ENCODE data around the gene RASAL1. TPM values are rescaled to one million over a fixed set of nuclear protein-coding genes. Genes with fewer than 3 reads are reported as not detected.
A peak's percentile ranks its signal among the peaks of the same experiment; 100 is the strongest.

The RASAL1 gene
- total RNA-seq, 2 donors from 2014 or later: 9.0 to 10.2 TPM

DNA sequence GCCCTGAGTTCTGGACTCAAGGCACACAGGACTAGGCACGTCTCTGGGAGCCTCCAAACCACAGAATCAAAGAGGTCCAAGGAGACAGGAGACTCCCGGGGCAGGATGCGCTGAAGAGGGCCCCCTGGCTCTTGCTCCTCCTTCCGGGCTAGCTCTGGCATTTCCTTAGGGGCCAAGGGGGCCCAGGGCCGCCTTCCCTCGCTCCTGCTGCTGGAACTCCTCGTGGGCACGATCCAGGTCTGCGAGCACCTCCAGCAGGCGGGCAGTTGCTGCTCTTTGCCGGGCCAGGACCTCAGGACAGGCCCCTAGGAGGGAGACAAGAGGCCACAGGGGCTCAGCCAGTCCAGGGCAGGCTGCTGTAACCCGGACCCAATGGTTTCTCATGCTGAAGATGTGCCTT, 35.8 kb downstream of the RASAL1 start:
- no peaks in the 10 kb centered on the region for H3K27me3 ChIP-seq
- no peak overlapping the region for H3K4me3 ChIP-seq
- H3K36me3 ChIP-seq: no peaks in the 10 kb centered on the region
- TF ChIP-seq, protein P1, sequence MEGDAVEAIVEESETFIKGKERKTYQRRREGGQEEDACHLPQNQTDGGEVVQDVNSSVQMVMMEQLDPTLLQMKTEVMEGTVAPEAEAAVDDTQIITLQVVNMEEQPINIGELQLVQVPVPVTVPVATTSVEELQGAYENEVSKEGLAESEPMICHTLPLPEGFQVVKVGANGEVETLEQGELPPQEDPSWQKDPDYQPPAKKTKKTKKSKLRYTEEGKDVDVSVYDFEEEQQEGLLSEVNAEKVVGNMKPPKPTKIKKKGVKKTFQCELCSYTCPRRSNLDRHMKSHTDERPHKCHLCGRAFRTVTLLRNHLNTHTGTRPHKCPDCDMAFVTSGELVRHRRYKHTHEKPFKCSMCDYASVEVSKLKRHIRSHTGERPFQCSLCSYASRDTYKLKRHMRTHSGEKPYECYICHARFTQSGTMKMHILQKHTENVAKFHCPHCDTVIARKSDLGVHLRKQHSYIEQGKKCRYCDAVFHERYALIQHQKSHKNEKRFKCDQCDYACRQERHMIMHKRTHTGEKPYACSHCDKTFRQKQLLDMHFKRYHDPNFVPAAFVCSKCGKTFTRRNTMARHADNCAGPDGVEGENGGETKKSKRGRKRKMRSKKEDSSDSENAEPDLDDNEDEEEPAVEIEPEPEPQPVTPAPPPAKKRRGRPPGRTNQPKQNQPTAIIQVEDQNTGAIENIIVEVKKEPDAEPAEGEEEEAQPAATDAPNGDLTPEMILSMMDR (IDR thresholded peaks at IDR 0.05): no peak
- H3K9ac ChIP-seq (ENCODE audit: low read depth in 2 of 2, low read length in 2 of 2): no peak overlapping the region
- no peak overlapping the region for H3K27ac ChIP-seq
- no peak for DNase-seq
- no peaks in the 10 kb centered on the region for H3K4me1 ChIP-seq
- no peaks in the 10 kb centered on the region for H3K9me3 ChIP-seq
- intact Hi-C loops (cut with DNase I): loop anchor here (5.0 to 10.0 kb wide), 2 partner anchors 52 to 55 kb away; no protein-coding TSS in a partner anchor

DNA sequence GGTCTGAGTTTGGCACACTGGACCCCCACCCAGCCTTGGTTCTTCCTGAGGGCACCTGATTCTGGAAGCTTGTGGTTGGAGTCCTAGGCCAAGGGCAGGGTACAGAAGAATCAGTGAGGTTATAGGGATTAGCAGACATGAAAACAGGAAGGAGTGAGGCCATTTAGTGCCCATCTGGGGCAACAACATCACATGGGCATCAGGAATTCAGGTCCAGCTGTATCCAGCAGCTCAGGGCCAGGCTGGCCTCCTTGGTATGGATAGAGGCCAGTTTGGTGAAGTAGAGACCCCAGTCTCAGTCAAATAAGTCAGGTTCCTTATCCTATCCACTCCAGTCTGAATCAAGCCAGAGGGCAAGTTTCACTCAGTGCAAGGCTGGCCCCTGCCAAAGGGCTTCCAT, 36.2 kb downstream of the RASAL1 start:
- TF ChIP-seq, protein P1 (IDR thresholded peaks at IDR 0.05): no peak
- Histone ChIP-seq H3K27me3 (no peaks in the 10 kb centered on the region), H3K4me1 (no peaks in the 10 kb centered on the region), H3K27ac (no peak overlapping the region), H3K9ac (ENCODE audit: low read depth in 2 of 2, low read length in 2 of 2) (no peak overlapping the region), H3K9me3 (no peaks in the 10 kb centered on the region), H3K36me3 (no peaks in the 10 kb centered on the region), H3K4me3 (no peak overlapping the region)
- no peak for DNase-seq
- intact Hi-C loops (cut with DNase I): loop anchor here (5.0 to 10.0 kb wide), 2 partner anchors 52 to 55 kb away; no protein-coding TSS in a partner anchor

DNA sequence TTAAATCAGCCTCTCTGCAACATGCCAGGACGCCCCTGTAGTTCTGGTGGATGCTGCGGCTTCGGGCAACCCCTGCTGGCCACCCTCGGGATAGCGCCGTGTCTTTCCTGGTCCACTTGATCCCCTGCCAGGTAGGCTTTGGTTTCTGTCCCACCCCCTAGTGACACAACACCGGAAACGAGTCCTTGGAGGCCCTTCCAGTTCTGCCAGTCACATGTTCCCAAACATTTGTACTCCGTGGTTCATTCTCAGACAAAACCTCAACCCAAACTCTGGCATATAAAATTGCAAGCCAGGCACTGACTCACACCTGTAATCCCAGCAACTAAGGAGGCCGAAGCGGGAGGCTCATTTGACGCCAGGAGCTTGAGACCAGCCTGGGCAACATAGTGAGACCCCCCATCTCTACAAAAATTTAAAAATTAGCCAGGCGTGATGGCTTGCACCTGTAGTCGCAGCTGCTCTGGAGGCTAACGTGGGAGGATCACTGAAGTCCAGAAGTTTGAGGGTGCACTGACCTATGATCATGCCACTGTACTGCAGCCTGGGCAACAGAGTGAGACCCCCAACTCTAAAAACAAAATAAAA, 37.0 kb downstream of the RASAL1 start:
- no peak overlapping the region for H3K9ac ChIP-seq (ENCODE audit: low read depth in 2 of 2, low read length in 2 of 2)
- no peaks in the 10 kb centered on the region for H3K36me3 ChIP-seq
- H3K27me3 ChIP-seq: no peaks in the 10 kb centered on the region
- no peak overlapping the region for H3K27ac ChIP-seq
- TF ChIP-seq, protein P1 (IDR thresholded peaks at IDR 0.05): peak; percentile 75
- intact Hi-C loops (cut with DNase I): loop anchor here (5.0 to 10.0 kb wide), 2 partner anchors 51 to 56 kb away; no protein-coding TSS in a partner anchor
- no peaks in the 10 kb centered on the region for H3K4me1 ChIP-seq
- no peak overlapping the region for H3K4me3 ChIP-seq
- peak; percentile 91 for DNase-seq
- no peaks in the 10 kb centered on the region for H3K9me3 ChIP-seq

DNA sequence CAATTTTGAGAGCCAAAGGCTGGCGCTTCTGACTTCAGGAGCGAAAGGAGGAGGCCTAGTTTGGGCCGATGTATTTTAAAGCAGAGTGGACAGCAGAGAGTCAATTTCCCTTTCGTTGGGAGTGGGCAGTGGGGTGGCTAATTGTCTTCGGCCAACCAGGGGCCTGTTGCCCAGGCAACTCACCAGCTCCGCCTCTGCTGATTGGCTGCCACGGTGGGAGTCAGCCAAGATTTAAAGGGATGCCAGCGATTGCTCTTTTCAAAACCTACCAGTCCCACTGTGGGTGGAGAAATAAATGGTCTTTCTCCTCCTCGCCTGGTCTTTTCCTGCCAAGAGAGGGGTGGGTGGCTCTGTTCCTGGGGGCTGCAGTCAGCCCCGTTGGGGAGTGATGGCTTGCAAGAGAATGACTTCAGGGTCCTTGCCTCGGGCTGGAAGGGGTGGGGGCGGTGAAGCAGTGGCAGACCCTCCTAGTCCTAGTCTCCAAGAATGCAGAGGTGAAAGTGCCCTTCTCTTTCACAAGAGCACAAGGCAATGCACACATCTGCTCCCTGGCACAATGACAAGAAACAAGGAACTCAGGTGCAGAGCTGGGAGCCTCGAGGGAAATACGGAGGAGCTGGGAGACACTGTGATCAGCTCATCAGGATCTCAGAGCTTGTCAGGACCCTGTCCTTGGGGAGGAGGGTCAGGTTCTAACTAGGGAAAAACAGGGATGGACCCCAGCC, 37.7 kb downstream of the RASAL1 start:
- no peak overlapping the region for H3K4me3 ChIP-seq

DNA sequence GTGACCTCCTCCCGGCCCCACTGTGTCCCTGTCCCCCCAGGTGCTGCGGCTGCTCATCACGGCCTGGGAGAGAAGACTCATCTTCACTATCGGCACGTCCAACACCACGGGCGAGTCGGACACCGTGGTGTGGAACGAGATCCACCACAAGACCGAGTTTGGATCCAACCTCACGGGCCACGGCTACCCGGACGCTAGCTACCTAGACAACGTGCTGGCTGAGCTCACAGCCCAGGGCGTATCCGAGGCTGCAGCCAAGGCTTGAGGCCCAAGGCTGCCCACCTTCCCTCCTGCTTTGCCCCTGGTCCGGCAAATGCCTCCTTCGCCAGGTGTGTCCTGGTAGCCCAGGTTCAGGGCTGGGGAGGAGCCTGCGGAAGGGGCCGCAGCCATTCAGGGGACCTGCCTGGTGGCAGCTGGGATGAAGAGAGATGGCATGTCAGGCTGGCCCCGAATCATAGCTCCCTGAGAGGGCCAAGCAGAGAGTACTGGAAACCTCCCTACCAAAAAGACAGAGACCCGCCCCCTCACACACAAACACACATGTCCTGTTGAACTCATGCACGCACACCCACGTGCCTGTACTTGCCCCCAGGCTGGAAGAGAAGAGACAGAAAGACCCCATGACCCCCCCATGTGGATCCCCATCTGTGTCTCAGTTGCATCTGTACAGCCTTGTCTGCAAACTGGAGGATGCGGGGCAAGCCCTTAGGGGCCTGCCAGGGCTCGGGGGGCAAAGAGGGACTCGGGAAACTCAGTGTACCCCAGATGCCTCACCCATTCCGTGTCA, 38.7 kb downstream of the RASAL1 start:
- Histone ChIP-seq H3K36me3 (no peaks in the 10 kb centered on the region), H3K9me3 (no peaks in the 10 kb centered on the region), H3K27me3 (no peaks in the 10 kb centered on the region), H3K9ac (ENCODE audit: low read depth in 2 of 2, low read length in 2 of 2) (no peak overlapping the region), H3K4me3 (no peak overlapping the region), H3K4me1 (peaks cover 6% of the 10 kb centered on the region), H3K27ac (no peak overlapping the region)
- DNase-seq: no peak
- intact Hi-C loops (cut with DNase I): loop anchor here (5.0 to 10.0 kb wide), 2 partner anchors 50 to 58 kb away; no protein-coding TSS in a partner anchor
- TF ChIP-seq, protein P1 (IDR thresholded peaks at IDR 0.05): no peak

More for the DNA sequence above, 37.7 kb downstream of the RASAL1 start:
- Histone ChIP-seq H3K9me3 (no peaks in the 10 kb centered on the region), H3K36me3 (no peaks in the 10 kb centered on the region), H3K27ac (no peak overlapping the region), H3K9ac (ENCODE audit: low read depth in 2 of 2, low read length in 2 of 2) (no peak overlapping the region), H3K27me3 (no peaks in the 10 kb centered on the region), H3K4me1 (peaks cover 6% of the 10 kb centered on the region)
- TF ChIP-seq, protein P1 (IDR thresholded peaks at IDR 0.05): no peak
- intact Hi-C loops (cut with DNase I): loop anchor here (5.0 to 10.0 kb wide), 2 partner anchors 51 to 57 kb away; no protein-coding TSS in a partner anchor
- no peak for DNase-seq
